GM12891 (cell line): ENCODE measurements around the gene NUDT7.

Experiments used
- DNase-seq: peaks from one replicate; pipeline ENCODE4 v3.0.0; 2011; ENCODE audit warnings: low spot score; ENCODE audit not compliant: insufficient read length
- FAIRE-seq: peaks from 2 replicates; lab custom pipeline; 2011; peaks lifted over from hg19 to GRCh38; lab: Jason Lieb, UNC
- PAX5 ChIP-seq: IDR thresholded peaks from 2 replicates; pipeline ENCODE4 v1.6.1; 2011; ENCODE audit warnings: low read length, moderate library complexity, mild to moderate bottlenecking; ENCODE audit not compliant: insufficient read depth, severe bottlenecking
- POLR2A ChIP-seq: IDR thresholded peaks from 2 replicates; pipeline ENCODE4 v1.6.1; 2011; ENCODE audit warnings: low read depth, low read length, control low read depth
- POLR2AphosphoS5 ChIP-seq: IDR thresholded peaks from 2 replicates; pipeline ENCODE4 v1.6.1; 2011; ENCODE audit warnings: low read depth, low read length, control low read depth
- POU2F2 ChIP-seq: IDR thresholded peaks from 2 replicates; pipeline ENCODE4 v1.6.1; 2011; ENCODE audit warnings: low read depth, mild to moderate bottlenecking, control low read depth, low read length, moderate library complexity
- SPI1 ChIP-seq: IDR thresholded peaks from 2 replicates; pipeline ENCODE4 v1.6.1; 2011; ENCODE audit warnings: low read depth, low read length, control low read depth
- TAF1 ChIP-seq: IDR thresholded peaks from 2 replicates; pipeline ENCODE4 v1.6.1; 2011; ENCODE audit warnings: low read depth, low read length, control low read depth

NUDT7 gene

GRCh38 chr16:77787452-77787851, 65.1 kb downstream of the NUDT7 start:
- DNase-seq (no peak), FAIRE-seq (no peak)
- TF ChIP-seq POLR2AphosphoS5 (no peak), TAF1 (no peak), POU2F2 (no peak), PAX5 (no peak), SPI1 (no peak), POLR2A (no peak)

GRCh38 chr16:77788181-77789084, 66.1 kb downstream of the NUDT7 start, which contains the start of gene VAT1L:
Gene VAT1L, plus strand, starts transcription at chr16:77788564. Its CDS starts 119 bp downstream, at chr16:77788683.
- peak; percentile 29 for DNase-seq
- TF ChIP-seq POU2F2 (no peak), POLR2A (no peak), POLR2AphosphoS5 (no peak), TAF1 (no peak), SPI1 (no peak), PAX5 (no peak)
- no peak for FAIRE-seq

- no peak for TF ChIP-seq TAF1
- TF ChIP-seq POLR2A, result no peak
- no peak for TF ChIP-seq POU2F2
- DNase-seq, result no peak
- FAIRE-seq, result no peak
Measured at GRCh38 chr16:77789085-77790008, 67.0 kb downstream of the NUDT7 start.

GRCh38 chr16:77790009-77790372, 67.7 kb downstream of the NUDT7 start:
- DNase-seq, result no peak
- TF ChIP-seq SPI1, result no peak
- TF ChIP-seq POU2F2, result no peak
- TF ChIP-seq POLR2AphosphoS5, result no peak
- no peak for TF ChIP-seq PAX5
- no peak for TF ChIP-seq TAF1
- TF ChIP-seq POLR2A, result no peak

GRCh38 chr16:77790912-77791311, 68.6 kb downstream of the NUDT7 start:
- TF ChIP-seq POU2F2 (no peak), POLR2A (no peak), PAX5 (no peak), TAF1 (no peak), SPI1 (no peak), POLR2AphosphoS5 (no peak)
- FAIRE-seq (no peak), DNase-seq (no peak)

More at GRCh38 chr16:77790009-77790372, 67.7 kb downstream of the NUDT7 start:
- FAIRE-seq, result no peak
